NT2/D1 (cell line): Measurements from ENCODE around the gene CROCC2.
"Not testable (repeated sequence)": the region's sequence is repeated elsewhere in the genome, so short reads cannot be mapped to it uniquely, and the experiment has no call there.

Experiments
- DNase-seq: peaks from one replicate; pipeline ENCODE4 v3.0.0-alpha.2; 2011; ENCODE audit warnings: low read depth, low spot score
- H3K27me3 ChIP-seq: 2 replicates; pipeline ENCODE4 v1.6.0; 2011; ENCODE audit warnings: mild to moderate bottlenecking; ENCODE audit not compliant: insufficient read length, insufficient read depth
- H3K36me3 ChIP-seq: 2 replicates; pipeline ENCODE4 v1.6.1; 2011; ENCODE audit warnings: mild to moderate bottlenecking, low read length, mixed read lengths; ENCODE audit not compliant: insufficient read depth, insufficient read length
- H3K4me1 ChIP-seq: 2 replicates; pipeline ENCODE4 v1.5.1; 2011; ENCODE audit not compliant: insufficient read depth, insufficient read length
- H3K4me3 ChIP-seq: 2 replicates; pipeline ENCODE4 v1.5.1; 2011; ENCODE audit warnings: low read depth; ENCODE audit not compliant: insufficient read length
- H3K9ac ChIP-seq: 2 replicates; pipeline ENCODE4 v1.6.0; 2011; ENCODE audit warnings: low read depth; ENCODE audit not compliant: insufficient read length
- H3K9me3 ChIP-seq: 2 replicates; pipeline ENCODE4 v1.5.1; 2011; ENCODE audit warnings: mild to moderate bottlenecking, low read length; ENCODE audit not compliant: insufficient read depth
- SUZ12 ChIP-seq: IDR thresholded peaks from 2 replicates; pipeline ENCODE4 v1.6.1; 2011; ENCODE audit not compliant: insufficient read length, insufficient read depth; ENCODE audit errors: extremely low read depth
- YY1 ChIP-seq: IDR thresholded peaks from 2 replicates; pipeline ENCODE4 v1.6.1; 2011; ENCODE audit not compliant: insufficient read length, insufficient read depth
- ZNF274 ChIP-seq: IDR thresholded peaks from 2 replicates; pipeline ENCODE4 v1.6.1; 2011; ENCODE audit warnings: mild to moderate bottlenecking, low read depth, low read length

CROCC2 gene

GRCh38 chr2:240972636-240973521 is 66.7 kb downstream of the CROCC2 start:
- TF ChIP-seq SUZ12 (no peak), YY1 (no peak), ZNF274 (no peak)
- DNase-seq, result no peak
- H3K4me3 ChIP-seq, result no peak overlapping the region
- no peak overlapping the region for H3K9ac ChIP-seq
- H3K4me1 ChIP-seq, result peaks cover 6% of the 10 kb centered on the region
- peaks cover 13% of the 10 kb centered on the region; the same call in 1 of the 2 replicates for H3K9me3 ChIP-seq
- peaks cover 12% of the 10 kb centered on the region for H3K27me3 ChIP-seq
- H3K36me3 ChIP-seq, result no peaks in the 10 kb centered on the region

- no peak for TF ChIP-seq ZNF274
- TF ChIP-seq SUZ12, result no peak
- no peak for TF ChIP-seq YY1
- H3K4me1 ChIP-seq, result no peaks in the 10 kb centered on the region
Observed at GRCh38 chr2:240974771-240975572, 68.8 kb downstream of the CROCC2 start.

GRCh38 chr2:240975903-240976302 is 69.8 kb downstream of the CROCC2 start:
- DNase-seq, H3K9ac ChIP-seq, H3K4me1 ChIP-seq, H3K36me3 ChIP-seq, H3K9me3 ChIP-seq, H3K4me3 ChIP-seq: not testable (repeated sequence)
- H3K27me3 ChIP-seq, result peaks cover 12% of the 10 kb centered on the region

More at GRCh38 chr2:240974771-240975572, 68.8 kb downstream of the CROCC2 start:
- Histone ChIP-seq H3K27me3 (peaks cover 12% of the 10 kb centered on the region), H3K9me3 (peaks cover 12% of the 10 kb centered on the region; the same call in 1 of the 2 replicates), H3K9ac (no peak overlapping the region), H3K36me3 (no peaks in the 10 kb centered on the region), H3K4me3 (no peak overlapping the region)
- DNase-seq, result no peak

GRCh38 chr2:240981280-240981679 is 75.1 kb downstream of the CROCC2 start:
- Histone ChIP-seq H3K27me3 (peaks cover 30% of the 10 kb centered on the region), H3K9me3 (0 out of 2 replicates have a peak, but pooled peaks cover under 1% of the 10 kb centered on the region), H3K4me1 (peaks cover 3% of the 10 kb centered on the region), H3K4me3 (no peak overlapping the region), H3K9ac (no peak overlapping the region), H3K36me3 (no peaks in the 10 kb centered on the region)
- TF ChIP-seq YY1 (no peak), ZNF274 (no peak), SUZ12 (no peak)
- no peak for DNase-seq

GRCh38 chr2:240981871-240982800 is 76.0 kb downstream of the CROCC2 start:
- TF ChIP-seq YY1, result no peak
- H3K27me3 ChIP-seq, result peaks cover 30% of the 10 kb centered on the region

GRCh38 chr2:240982821-240983281 is 76.7 kb downstream of the CROCC2 start:
- Histone ChIP-seq H3K27me3 (peaks cover 30% of the 10 kb centered on the region), H3K4me1 (peaks cover 3% of the 10 kb centered on the region), H3K9me3 (peaks cover 16% of the 10 kb centered on the region; the same call in 1 of the 2 replicates), H3K9ac (no peak overlapping the region), H3K4me3 (no peak overlapping the region), H3K36me3 (no peaks in the 10 kb centered on the region)
- TF ChIP-seq SUZ12 (no peak), YY1 (no peak), ZNF274 (no peak)
- DNase-seq, result no peak

More at GRCh38 chr2:240981871-240982800, 76.0 kb downstream of the CROCC2 start:
- H3K9ac ChIP-seq, result no peak overlapping the region
- H3K36me3 ChIP-seq, result no peaks in the 10 kb centered on the region
- H3K9me3 ChIP-seq, result peaks cover 9% of the 10 kb centered on the region; the same call in 1 of the 2 replicates
- H3K4me1 ChIP-seq, result peaks cover 3% of the 10 kb centered on the region
- DNase-seq, result no peak
- H3K4me3 ChIP-seq, result no peak overlapping the region
